Activated T-cell treated with anti-CD3 and anti-CD28 coated beads for 48 hours (primary cell): ENCODE measurements around the gene IMPDH1.
A peak's percentile ranks its signal among the peaks of the same experiment; 100 is the strongest.

ENCODE experiments used
- DNase-seq: peaks from one replicate; pipeline ENCODE4 v3.0.0-alpha.2; 2020; ENCODE audit warnings: low read depth

Gene IMPDH1

DNA sequence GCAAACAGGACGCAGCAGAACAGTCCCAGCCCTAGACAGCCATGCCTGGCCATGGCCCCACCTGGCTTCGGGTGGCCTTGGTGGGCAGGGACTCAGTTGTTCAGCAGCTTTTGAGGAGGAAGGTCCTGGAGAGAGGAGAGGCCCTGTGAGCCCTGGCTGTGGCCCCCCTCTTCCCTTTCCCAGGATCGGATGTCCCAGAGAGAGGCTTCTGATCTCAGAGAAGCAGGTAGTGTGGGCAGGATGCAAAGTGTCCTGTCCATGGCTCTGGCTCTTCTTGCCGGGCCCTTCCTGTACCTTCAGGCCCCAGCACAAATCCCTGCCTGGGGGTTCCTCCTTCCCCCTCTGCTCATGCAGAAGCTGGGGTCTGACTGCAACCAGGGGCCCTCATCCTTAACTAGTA is 49.8 kb downstream of the IMPDH1 start:
- no peak for DNase-seq

DNA sequence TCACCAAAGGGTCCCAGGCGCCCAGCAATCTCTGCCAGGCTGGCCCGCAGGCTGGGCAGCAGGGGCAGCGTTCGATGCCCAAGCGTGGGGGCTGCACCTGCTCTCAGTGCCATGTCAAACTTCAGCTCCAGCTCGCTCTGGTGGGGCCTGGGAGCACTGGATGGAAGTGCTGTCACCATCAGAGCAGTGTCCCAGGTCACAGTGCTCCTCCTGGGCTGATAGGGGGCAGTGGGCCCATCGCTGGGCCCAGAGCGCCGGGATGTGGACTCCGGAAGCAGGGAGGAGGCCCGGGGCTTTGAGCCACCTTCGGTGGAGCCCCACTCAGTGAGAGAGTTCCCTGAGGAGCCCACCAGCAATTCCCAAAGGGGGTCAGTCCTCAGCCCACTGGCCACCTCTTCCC is 50.4 kb downstream of the IMPDH1 start:
- DNase-seq, result no peak

DNA sequence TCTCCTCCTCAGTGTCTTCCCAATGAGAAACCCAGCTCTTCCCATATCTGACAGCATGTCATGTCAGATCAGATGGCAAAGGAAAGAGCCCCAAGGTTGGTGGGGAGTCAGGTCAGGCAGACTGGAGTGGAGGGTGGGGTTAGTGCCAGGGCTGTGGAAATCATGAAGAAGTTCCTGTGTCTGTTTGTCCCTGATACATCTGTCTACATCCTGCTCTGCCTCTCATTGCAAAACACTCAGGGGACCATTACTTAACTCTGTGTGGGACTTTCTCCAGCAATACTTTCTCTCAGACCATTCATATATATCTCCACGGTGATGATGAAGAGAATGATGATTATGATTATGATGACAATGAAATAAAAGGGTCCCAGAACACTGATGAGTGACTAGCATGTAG is 51.5 kb downstream of the IMPDH1 start:
- DNase-seq, result no peak

DNA sequence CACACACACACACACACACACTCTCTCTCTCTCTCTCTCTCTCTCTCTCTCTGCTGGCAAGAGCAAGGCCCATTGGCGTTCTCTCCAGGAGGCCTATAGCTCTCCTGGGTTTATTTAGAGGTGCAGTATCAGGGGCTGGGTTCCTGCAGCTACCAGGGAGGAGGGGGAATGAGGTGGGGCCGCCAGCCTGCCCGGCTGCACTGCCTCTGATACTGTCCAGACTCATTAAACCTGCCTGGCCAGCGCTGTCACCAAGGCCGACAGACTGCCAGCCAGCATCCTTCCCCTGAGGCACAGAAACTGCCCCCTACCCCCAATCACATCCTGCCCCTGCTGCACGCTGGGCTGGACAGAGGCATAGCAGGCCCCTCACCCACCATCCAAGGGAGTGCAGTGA is 52.6 kb downstream of the IMPDH1 start:
- no peak for DNase-seq

DNA sequence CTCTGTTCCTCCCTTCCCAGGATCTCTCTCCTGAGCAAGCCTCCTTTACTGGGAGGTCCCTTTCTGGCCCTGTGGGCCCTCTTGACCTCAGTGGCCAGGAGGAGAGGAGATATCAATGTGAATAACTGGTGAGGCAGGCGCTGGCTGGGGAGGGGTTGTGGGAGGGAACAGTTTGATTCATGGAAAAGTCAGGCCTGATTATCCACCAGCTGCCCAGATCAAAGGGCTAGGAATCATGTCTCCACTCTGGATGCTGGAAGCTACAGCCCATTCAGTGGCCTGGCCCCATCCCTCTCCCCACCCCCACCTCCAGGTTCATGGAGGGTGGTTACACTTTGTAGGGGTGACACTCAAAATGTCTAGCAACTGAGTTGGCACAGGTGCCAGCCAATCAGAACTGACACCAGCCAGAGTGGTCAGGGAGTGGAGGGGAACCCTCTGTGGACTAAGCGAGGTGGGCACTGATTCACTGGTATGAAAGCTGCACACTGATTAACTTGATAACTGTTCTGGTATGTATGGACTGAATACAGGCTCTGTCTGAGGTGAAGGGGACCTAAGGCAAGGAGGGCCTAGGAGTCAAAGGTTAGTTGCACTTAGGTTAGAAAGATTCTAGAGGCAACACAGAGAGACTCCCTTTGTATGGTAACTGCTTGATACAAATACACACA is 53.1 kb downstream of the IMPDH1 start:
- no peak for DNase-seq

DNA sequence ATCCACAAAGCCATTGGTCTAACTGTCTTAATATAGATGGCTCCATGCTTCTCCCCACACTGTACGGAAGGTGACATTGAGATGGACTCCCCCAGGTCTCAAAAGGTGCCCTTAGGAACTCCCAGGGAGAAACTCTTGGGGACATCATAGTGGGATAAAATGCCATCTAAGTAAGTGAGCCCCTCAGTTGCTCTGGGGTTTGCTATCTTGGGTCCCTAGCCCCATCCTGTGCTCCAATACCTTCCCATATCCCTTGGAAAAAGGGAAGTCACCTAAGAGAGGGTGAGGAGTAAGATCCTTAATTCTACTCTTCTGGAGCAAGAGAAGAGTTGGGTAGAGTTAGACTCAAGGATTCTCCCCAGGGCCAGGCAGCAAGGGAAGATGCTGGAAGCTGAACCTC is 56.2 kb downstream of the IMPDH1 start:
- no peak for DNase-seq

DNA sequence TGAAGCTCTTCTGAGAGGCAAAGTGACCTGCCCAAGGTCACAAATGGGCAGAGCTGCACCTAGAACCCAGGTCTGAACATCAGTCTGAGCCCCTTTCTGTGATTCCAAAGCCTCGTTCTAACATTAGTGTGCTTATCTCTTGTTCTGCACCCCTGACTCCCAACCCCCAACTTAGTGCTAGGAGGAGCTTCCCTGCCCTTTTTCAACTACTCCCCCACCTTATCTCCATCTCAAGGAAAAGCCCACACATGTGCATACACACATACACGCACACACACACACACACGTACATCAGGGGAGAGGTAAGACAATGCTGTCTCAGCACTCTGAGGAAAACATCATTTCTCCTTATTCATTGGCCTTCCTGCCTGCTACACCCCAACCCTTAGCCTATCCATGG is 56.6 kb downstream of the IMPDH1 start:
- no peak for DNase-seq

DNA sequence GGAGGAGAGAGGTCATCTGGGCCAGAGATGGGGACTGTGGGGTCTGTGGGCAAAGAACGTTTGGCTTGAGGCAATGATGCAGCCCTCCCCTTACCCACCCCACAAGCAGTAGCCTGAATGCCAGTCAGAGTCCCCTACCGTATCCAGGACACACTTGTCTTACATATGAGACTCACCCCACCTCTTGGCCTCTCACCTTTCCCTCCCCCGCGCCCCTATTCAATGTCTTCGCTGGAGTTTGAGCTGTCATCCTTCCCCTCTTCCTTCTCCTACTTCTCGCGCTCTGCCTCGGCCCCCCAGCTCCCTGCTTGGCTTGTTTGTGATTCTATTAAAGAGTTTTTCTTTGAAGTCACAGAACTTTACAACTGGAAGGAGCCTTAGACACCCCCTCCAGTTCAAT is 57.1 kb downstream of the IMPDH1 start:
- DNase-seq, result no peak

DNA sequence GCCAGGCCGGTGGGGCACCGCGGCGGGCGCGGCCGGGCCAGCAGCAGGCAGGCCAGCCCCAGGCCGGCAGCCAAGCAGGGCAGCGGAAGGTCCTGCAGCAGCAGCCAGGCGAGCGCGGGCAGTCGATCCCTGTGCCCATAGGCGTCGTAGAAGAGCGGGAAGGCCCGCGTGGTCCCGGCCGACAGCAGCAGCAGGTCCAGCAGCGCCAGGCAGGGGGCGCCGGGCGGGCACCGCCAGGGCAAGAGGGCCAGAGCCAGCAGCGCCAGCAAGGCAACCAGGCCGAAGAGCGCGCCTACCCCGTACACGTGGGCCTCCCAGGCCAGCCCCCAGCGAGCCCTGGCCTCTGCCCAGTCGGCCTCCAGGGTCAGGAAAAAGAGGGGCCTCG is 57.6 kb downstream of the IMPDH1 start:
- DNase-seq, result peak; percentile 29

DNA sequence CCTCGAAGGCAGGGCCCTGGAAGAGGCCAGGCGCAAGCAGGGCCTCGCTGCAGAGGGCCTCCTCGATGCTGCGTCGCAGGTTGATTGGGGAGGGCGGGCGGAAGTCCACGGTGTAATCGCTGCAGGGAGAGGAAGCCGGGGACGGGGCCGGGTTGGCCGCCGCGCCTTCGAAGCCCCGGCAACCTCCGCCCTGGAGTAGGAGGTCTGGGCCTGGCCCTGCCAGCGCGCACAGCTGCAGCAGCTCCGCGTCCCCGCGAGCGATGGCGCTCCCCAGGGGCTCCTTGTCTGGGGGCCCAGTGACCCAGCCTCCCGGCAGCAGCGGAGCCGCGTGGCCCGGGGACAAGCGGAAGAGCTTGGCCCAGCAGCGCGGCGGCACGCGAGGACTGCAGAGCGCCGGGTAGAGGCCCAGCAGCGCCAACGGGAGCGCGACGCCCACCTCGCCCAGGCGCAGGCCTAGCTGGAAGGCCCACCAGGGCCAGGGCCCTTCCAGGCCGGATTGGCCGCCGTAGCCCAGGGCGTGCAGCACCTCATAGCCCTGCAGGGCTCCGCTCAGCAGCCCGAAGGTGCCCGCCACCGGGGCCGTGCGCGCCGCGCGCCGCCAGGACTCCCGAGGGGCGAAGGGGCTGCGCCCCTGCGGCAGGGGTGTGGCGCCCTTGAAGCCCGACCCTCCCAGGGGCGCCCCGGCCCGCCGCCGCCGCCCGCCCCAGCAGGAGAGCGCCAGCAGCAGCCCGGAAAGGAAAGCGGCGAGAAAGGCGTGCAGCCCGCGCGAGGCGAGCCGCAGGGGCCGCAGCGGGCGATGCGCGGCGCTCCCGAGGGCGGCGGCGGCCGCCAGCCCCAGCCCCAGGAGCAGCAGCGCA is 58.3 kb downstream of the IMPDH1 start:
- no peak for DNase-seq

DNA sequence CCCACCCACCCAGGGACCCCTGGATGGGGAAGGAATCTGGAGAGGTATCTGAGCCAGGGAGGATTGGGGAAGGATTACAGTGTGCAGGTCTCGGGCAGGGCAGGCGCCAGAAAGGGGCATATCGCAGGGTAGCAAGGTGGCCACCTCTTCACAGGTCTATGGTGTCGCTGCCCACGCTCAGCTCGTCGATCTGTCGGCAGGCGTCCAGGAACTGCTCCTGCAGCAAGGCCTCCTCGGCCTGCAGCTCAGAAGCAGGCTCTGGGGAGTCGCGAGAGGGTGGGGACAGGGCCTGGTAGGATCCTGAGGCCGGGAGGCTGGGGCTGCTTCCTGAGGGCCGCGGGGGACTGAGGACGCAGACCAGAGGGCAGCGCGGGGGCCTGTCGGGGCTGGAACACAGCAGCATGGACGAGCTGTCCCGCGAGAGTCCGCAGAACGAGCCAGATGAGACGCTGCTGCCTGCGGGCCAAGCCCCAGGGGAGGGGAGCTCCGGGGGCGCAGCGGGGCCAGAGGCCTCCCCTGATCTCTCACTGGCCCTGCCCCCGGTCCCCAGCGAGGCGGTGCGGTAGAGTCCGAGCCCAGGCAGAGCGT is 59.0 kb downstream of the IMPDH1 start:
- no peak for DNase-seq

DNA sequence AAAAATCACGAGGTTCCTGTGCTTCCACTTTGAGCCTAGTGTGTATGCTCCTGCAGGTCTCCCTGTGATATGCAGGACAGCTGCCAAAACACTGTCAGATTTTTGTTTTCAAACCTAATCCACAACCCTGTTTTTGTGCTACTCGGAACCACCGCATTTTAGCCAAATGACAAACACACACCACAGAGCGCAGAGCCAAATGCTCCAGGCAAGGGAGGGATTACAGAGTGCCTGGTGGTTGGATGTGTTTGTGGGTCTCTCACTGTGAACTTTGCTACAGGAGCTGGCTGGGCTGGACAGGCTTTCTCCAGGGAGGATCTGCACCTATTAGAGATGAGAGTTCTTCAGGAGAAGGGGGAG is 60.3 kb downstream of the IMPDH1 start:
- DNase-seq, result no peak

DNA sequence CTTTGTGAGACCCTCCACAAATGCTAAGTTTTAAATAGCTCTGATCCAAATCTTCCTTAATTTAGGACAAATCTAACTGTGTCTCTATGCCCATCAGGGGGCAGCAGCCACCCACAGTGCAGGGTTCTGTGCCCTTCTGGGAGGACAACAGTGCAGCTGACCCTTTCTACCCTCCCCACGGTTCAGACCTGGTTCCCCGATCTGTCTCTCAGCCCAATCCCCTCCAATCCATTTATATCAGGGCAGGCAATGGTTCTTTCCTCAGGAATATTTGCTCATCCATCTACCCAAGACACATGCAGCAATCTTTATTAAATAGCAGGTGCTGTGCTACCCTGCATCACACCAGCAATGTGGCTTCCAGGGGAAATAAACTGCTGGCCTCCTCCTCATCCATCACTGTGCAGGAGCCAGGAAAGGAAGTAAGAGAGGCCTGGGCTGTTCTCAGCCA is 62.1 kb downstream of the IMPDH1 start:
- peak; percentile 47 for DNase-seq

DNA sequence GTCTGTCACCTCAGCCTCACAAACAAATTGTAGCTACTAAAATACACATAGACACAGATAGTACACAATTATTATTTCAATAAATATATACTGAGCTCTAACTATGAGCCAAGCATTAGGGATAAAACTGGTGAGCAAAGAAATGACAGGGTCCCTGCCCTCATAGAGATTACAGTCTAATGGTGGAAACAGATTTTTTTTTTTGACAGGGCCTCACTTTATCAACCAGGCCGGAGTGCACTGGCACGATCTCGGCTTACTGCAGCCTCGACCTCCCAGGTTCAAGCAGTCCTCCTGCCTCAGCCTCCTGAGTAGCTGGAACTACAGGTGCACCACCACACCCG is 65.4 kb downstream of the IMPDH1 start:
- DNase-seq, result no peak

DNA sequence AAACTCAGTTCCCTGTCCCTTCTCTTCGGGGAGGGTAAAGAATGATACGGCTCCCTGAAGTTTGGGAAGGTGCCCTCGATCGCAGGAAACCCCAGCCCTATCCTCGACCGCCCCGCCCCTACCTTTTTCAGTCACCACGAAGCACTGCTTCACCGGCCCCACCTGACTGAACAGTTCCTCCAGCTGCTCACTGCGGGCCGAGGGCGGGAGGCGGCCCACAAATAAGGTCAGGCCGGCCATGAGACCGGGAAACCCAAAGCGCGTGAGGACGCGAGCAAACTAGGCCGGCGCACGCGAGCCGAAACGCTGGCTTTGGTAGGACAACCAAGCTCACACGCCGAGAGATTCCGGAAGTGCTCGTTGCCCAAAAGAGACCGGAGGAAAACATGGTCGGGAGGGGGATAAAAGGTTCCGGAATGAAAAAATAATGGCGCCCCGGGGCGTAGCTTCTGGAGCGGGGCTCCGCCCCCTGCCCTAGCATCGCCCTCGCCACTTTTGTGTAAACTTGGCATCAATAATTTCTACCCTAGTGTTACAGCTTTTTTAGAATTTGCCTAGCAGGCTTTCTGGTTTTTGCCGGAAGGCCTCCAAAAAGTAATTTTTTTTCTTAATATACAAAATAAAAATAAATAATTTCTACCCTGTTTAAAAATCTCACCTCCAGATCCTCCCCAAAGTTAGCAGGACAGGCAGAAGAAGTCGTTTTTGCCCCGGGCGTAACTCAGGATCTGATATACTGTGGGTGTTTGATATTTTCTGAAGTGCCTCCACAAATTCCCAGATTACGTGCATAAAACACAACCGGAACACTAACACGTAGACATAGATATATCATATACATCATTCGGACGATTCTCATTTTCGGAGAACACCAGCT is 66.0 kb downstream of the IMPDH1 start, which contains the start of gene RBM28:
TSS of gene RBM28 (minus strand) at position 355 of the 877 bp plus-strand sequence. CDS start at position 240, 115 bp downstream.
- DNase-seq, result peak; percentile 79
